GM18519 (cell line): ENCODE results near the gene SYTL1.

Experiments used
- ATAC-seq: cut with Tn5 transposase; IDR thresholded peaks from one replicate; pipeline ENCODE4 v1.9.1; 2021; ENCODE audit warnings: mild to moderate bottlenecking, moderate library complexity; ENCODE audit not compliant: unreplicated experiment, low FRiP score

Gene SYTL1

GRCh38 chr1:27361553-27361952, 19.7 kb downstream of the SYTL1 start:
- no peak for ATAC-seq

- ATAC-seq: no peak
Measured at GRCh38 chr1:27363766-27364695, 22.2 kb downstream of the SYTL1 start.

- ATAC-seq: no peak
Measured at GRCh38 chr1:27364696-27365371, 23.0 kb downstream of the SYTL1 start.

- ATAC-seq: no peak
Measured at GRCh38 chr1:27365372-27366112, 23.7 kb downstream of the SYTL1 start.

GRCh38 chr1:27366113-27366410, 24.2 kb downstream of the SYTL1 start:
- no peak for ATAC-seq

- no peak for ATAC-seq
Measured at GRCh38 chr1:27366411-27367159, 24.8 kb downstream of the SYTL1 start, which contains the start of gene MAP3K6. Gene MAP3K6, minus strand, starts transcription at chr1:27366961. Its CDS starts 364 bp downstream, at chr1:27366597.

GRCh38 chr1:27367160-27367650, 25.4 kb downstream of the SYTL1 start:
- no peak for ATAC-seq

GRCh38 chr1:27368869-27369582, 27.2 kb downstream of the SYTL1 start:
- no peak for ATAC-seq

- no peak for ATAC-seq
Measured at GRCh38 chr1:27372022-27372807, 30.4 kb downstream of the SYTL1 start.

GRCh38 chr1:27372808-27373690, 31.2 kb downstream of the SYTL1 start:
- no peak for ATAC-seq

- ATAC-seq: no peak
Measured at GRCh38 chr1:27374362-27375086, 32.7 kb downstream of the SYTL1 start, which contains the start of gene FCN3. Gene FCN3, minus strand, starts transcription at chr1:27374824. Its CDS starts 6 bp downstream, at chr1:27374818.

GRCh38 chr1:27377760-27378495, 36.1 kb downstream of the SYTL1 start:
- ATAC-seq: no peak

- ATAC-seq: no peak
Measured at GRCh38 chr1:27379564-27380122, 37.8 kb downstream of the SYTL1 start.

GRCh38 chr1:27380224-27380623, 38.4 kb downstream of the SYTL1 start:
- no peak for ATAC-seq

- no peak for ATAC-seq
Measured at GRCh38 chr1:27380766-27381733, 39.2 kb downstream of the SYTL1 start.
